Adipose tissue (tissue), 3 donors: Measurements from ENCODE around the gene GRAP. TPM values are rescaled to one million over a fixed set of nuclear protein-coding genes. Genes with fewer than 3 reads are reported as not detected.
"Not testable (repeated sequence)": the region's sequence is repeated elsewhere in the genome, so short reads cannot be mapped to it uniquely, and the experiment has no call there.

ENCODE experiments used
- H3K27ac ChIP-seq: one replicate; pipeline ENCODE4 v1.5.1; 2013; ENCODE audit warnings: low read depth, low read length
- WGBS, 3 donors: extraction: QIAGEN DNeasy Blood & Tissue Kit; methylation state at CpG; one replicate each; pipeline ENCODE4 v1.1.7; 2013; 5-methylcytosine and 5-hydroxymethylcytosine counted together
- polyA plus RNA-seq, 3 donors: library from polyadenylated mRNA; stranded (reverse); fragments of 200-250 nt; gene quantifications; one replicate each; pipeline ENCODE4 v1.2.3, GENCODE V29; 2013
- donor health status: healthy with polysubstance abuse.
- donor health status: Bipolar disorder and iron deficiency.
- donor health status: healthy.

The GRAP gene
- polyA plus RNA-seq, 3 donors = 1.5 to 7.3 (median 3.5) TPM

GRCh38 chr17:19047510-19047909 is 753 bp upstream of the GRAP start:
- WGBS, 3 donors = 93 to 98% (median 95%) methylated on average over 5 of the region's 7 CpGs
- not testable (repeated sequence) for H3K27ac ChIP-seq

GRCh38 chr17:19044643-19045042 is 2.1 kb downstream of the GRAP start:
- H3K27ac ChIP-seq = not testable (repeated sequence)
- WGBS, 3 donors = no CpG with 5 or more reads among the region's 9 CpGs

DNA sequence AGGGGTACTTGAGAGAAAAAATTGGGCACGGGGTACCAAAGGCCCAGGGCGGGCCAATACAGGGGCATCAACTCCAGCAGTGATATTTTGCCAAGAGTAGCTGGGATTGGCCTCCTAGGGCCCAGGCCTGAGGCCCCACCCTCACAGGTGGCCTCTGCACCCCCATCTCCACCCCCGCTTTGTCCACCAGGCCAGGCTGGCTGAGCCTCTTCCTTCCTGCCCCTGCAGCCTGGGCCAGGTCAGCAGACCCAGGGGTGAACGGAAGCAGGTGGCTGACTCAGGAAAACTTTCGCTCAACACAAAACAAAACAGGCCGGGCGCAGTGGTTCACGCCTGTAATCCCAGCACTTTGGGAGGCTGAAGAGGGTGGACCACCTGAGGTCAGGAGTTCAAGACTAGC is 3.7 kb downstream of the GRAP start:
- H3K27ac ChIP-seq = not testable (repeated sequence)
- no CpG with 5 or more reads among the region's 8 CpGs for whole genome bisulfite sequencing, 3 donors

- no CpG with 5 or more reads among the region's 14 CpGs for WGBS, 3 donors
- H3K27ac ChIP-seq = not testable (repeated sequence)
These were observed 4.4 kb downstream of the GRAP start for GRCh38 chr17:19042369-19042768.

DNA sequence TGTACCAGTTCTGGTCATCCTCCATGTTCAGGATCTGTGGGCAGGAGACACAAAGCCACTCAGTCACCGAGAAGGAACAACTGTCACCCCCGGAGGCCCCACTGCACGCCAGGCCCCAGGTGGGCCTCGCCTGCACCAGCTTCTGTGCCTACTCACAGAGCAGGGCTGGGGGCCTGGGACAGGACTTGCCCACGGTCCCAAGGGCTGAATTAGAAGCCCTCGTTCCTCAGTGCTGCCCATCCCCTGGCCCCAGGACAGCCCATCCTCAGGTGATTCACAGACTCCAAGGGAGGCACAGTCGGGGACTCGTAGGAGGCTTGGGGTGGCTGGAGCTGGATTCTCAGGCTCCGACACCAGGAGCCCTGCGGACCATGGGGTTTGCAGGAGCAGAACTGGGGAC is 4.9 kb downstream of the GRAP start:
- 73 to 100% (median 79%) methylated on average over 1 to 2 of the region's 10 CpGs for WGBS, 3 donors
- not testable (repeated sequence) for H3K27ac ChIP-seq

GRCh38 chr17:19040350-19040749 is 6.4 kb downstream of the GRAP start:
- WGBS, 3 donors = no CpG with 5 or more reads among the region's 9 CpGs
- H3K27ac ChIP-seq = not testable (repeated sequence)

- not testable (repeated sequence) for H3K27ac ChIP-seq
- WGBS, 3 donors = no CpG with 5 or more reads among the region's 12 CpGs
These were observed 8.0 kb downstream of the GRAP start for GRCh38 chr17:19038730-19039129.

- H3K27ac ChIP-seq = not testable (repeated sequence)
- WGBS, 3 donors = no CpG with 5 or more reads among the region's 17 CpGs
These were observed 8.8 kb downstream of the GRAP start for GRCh38 chr17:19038007-19038406.

DNA sequence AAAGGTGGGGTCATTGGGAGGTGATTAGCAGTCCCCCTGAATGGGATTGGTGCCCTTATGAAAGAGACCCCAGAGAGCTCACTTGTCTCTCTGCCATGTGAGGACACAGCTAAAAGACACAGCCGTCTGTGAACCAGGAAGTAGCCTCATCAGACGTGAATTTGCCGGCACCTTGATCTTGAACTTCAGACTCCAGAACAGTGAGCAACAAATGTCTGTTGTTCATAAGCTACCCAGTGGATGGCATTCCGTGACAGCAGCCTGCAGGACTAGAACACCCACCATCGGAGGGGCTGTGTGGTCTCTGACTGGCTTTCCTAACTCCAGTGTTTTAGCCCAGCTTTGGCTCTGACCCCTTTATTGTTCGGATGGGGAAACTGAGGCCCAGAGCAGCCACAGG is 9.2 kb downstream of the GRAP start:
- not testable (repeated sequence) for H3K27ac ChIP-seq
- 43% methylated on average over 1 of the region's 6 CpGs; no CpG with 5 or more reads in 2 of the 3 donors for WGBS, 3 donors

DNA sequence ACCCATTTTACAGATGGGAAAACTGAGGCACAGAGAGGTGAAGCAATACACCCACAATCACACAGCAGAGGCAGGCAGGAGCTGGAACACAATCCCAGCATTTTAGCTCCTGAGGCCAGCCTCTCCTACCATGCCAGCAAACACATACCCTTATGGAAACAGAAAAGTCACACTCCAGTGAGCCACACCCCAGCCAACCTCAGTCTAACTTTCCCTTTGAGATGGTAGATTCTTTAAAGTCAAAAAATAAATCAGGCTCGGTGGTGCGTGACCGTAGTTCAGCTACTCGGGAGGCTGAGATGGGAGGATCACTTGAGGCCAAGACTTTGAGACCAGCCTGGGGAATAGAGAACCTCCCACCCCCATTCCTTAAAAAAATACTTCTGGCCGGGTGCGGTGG is 10.6 kb downstream of the GRAP start:
- WGBS, 3 donors = no CpG with 5 or more reads among the region's 6 CpGs
- not testable (repeated sequence) for H3K27ac ChIP-seq

- H3K27ac ChIP-seq = not testable (repeated sequence)
- WGBS, 3 donors = 33 to 54% methylated on average over 2 to 3 of the region's 24 CpGs; no CpG with 5 or more reads in 1 of the 3 donors
These were observed 14.3 kb downstream of the GRAP start for GRCh38 chr17:19032377-19032988.

- no CpG with 5 or more reads among the region's 4 CpGs for WGBS, 3 donors
These were observed 15.0 kb downstream of the GRAP start for GRCh38 chr17:19031729-19032128.

GRCh38 chr17:19030771-19031449 is 15.8 kb downstream of the GRAP start:
- H3K27ac ChIP-seq = not testable (repeated sequence)
- WGBS, 3 donors = 88 to 100% methylated on average over 1 to 2 of the region's 5 CpGs; no CpG with 5 or more reads in 1 of the 3 donors

More at GRCh38 chr17:19031729-19032128, 15.0 kb downstream of the GRAP start:
- H3K27ac ChIP-seq = not testable (repeated sequence)

GRCh38 chr17:19029740-19030139 is 17.0 kb downstream of the GRAP start:
- H3K27ac ChIP-seq = not testable (repeated sequence)
- WGBS, 3 donors = 60% methylated on average over 1 of the region's 5 CpGs; no CpG with 5 or more reads in 2 of the 3 donors

DNA sequence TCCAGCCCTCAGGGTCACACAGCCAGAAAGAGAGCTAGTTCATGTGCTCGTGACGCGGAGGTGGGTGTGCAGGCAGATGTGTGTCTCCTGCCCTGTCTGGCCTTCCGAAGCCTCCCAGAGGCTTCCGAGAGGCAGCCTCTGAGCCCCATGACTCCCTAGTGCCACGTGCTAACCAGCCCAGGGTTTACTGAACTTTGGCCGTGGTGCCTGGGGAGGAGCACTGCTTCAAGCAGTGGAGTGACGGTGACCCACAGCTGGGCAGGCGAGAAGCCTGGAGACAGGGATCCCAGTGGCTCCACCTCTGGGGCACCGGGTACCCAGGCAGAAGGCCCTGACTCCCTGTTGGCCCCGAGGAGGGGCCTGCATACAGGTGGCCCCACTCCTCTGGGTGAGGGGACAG is 18.1 kb downstream of the GRAP start:
- H3K27ac ChIP-seq = not testable (repeated sequence)
- WGBS, 3 donors = no CpG with 5 or more reads among the region's 11 CpGs

- WGBS, 3 donors = 77 to 85% (median 85%) methylated on average over 17 to 22 of the region's 22 CpGs
- no peak overlapping the region for H3K27ac ChIP-seq
These were observed 22.4 kb downstream of the GRAP start for GRCh38 chr17:19024101-19025078.

- H3K27ac ChIP-seq = no peak overlapping the region
- WGBS, 3 donors = 62 to 90% (median 80%) methylated on average over 9 of the region's 9 CpGs
These were observed 23.4 kb downstream of the GRAP start for GRCh38 chr17:19023209-19023999.

DNA sequence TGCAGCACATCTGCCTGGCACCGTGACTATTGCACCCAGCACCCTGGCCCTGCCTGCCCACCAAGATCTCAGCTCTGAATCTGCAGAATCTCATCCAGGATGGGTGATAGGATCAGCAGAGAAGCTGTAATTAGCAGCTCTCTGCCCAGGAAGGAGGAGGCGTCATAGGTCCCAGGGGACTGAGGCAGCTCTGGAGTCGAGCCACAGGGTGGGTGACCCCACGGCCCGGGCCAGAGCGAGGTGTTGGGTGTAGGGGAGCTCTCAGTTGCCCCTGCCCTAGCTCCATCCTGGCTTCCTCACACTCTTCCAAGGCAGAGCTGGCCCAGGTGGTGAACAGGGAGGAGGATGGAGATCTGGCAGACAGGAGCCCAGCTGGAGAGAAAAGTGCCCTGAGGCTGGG is 24.0 kb downstream of the GRAP start:
- H3K27ac ChIP-seq = no peak overlapping the region
- WGBS, 3 donors = 74 to 91% (median 77%) methylated on average over 6 of the region's 6 CpGs
